Glomerular visceral epithelial cell (primary cell): ENCODE data around the gene ROBO2.
"Not testable (repeated sequence)": the region's sequence is repeated elsewhere in the genome, so short reads cannot be mapped to it uniquely, and the experiment has no call there.

Experiments used
- DNase-seq: peaks from one replicate; pipeline ENCODE4 v3.0.0-alpha.2; 2016; ENCODE audit errors: extremely low spot score

ROBO2 gene

DNA sequence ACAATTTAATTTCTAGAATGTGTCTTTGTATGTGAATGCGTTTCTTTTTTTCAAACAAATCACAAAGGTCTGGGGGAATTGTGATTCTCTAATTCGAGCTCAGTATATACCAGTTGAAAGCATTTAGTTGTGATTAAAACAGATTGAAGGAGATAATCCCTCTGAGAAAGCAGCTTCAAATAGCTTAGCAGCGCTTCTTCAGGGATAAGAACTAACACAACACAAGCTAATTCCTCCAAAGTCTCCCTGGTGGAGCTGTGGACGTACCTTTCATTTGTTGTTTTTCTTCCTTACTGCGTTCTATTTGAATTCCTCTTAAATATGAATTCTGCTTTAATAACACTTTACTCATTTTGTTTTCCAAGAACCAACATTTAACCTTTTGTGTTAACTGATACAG lies 286.7 kb downstream of the ROBO2 start:
- no peak for DNase-seq

DNA sequence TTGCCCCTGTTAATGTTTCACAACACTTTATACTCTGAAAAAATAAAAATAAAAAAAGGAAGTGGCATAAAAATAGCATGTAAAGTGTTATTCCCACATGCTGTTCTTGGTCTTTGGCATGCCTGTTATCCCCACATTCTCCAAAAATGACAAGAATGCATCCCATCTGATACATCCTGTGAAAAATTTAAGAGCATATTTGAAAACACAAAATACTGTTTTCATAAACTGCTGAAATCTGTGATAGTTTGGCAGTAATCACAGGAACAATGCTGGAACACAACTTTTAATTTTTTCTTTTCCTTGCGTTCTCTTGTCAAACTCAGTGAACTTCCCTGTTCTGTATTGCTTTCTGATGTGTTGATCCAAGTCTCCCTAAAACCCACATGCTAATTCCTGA lies 288.8 kb downstream of the ROBO2 start:
- no peak for DNase-seq

DNA sequence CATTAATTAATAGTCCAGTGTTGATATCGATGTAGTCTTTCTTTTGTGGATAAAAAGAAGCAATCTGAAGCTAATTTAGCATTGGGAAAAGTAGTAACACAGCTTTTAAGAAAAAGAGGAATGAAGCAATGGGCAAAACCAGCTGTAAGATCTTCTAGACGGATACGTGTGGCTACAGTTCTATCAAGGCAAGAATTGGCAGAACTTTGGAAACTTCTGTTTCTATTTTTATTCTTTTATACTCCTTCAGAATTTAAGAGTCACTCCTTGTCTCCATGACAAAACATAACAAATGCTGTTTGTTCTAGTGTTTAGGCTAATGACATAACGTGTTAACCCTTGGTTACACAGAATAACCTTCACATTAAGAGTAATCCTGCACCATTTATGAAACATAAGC lies 289.2 kb downstream of the ROBO2 start:
- no peak for DNase-seq

DNA sequence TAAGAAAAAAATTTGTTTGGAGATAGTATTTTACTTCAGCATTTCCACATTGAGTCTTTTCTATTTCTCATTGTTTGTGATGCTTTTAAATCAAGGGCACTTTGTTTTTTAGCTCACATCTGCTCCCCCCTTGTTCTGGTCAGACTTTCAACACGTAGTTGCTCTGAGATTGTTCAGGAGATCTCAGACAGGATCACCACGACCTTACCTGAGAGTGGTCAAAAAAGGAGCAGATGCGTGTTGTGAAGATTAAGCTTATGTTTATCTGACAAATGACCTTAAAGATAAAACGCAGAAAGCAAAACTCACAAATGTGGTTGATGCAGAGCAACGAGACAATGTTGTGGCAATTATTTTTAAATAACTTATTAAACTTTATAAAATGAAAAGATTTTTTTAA lies 298.3 kb downstream of the ROBO2 start:
- DNase-seq, result no peak

DNA sequence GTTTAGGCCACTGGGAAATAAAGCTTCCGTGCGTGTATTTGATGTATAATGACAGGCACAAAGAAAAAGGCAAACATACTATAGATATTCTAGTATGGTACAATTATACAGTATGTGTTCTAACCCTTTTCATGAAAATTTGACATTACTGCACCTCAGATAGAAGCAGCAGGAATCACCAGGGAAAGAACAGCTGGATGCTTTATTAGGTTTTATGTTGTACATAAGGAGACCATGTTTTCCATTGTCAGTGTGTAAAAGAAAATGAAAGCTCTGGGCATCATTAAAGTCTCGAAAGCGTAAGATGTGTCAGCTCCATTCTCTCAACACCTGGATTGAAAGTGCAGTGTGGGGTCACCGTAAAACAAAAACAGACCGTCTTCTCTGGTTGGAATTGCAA lies 302.1 kb downstream of the ROBO2 start:
- DNase-seq, result no peak

DNA sequence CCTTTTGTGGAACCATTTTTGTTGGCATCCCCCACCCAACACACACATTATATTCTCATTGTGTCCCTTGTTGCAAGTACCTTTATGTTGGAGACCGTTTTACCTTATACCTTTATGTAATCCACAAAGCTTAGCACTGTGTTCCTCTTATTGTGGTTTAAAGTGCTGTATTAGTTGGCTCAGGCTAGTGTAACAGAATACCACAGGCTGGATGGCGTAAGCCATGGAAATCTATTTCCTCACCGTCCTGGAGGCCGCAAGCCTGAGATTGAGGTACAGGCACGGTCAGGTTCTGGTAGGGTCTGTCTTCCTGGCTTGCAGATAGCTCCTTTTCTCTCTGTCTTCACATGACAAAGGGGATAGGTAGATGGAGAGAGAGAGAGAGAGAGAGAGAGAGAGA lies 302.8 kb downstream of the ROBO2 start:
- no peak for DNase-seq

DNA sequence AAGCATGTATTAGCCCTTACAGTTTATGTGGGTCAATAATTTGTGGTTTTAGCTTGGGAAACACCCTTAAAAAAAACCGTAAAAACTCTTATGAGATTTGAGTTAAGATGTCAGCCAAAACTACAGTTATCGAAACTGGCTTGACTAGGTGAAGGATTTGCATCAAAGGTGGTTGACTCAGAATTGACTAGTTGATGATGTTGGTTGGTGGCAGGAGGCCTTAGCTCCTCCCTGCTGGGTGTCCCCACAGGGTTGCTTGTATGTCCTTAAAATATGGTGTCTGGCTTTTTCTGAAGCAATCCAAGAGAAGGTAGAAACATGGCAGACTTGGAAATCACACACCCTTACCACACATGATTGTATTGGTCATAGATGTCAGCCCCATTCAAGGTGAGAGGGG lies 305.1 kb downstream of the ROBO2 start:
- no peak for DNase-seq

DNA sequence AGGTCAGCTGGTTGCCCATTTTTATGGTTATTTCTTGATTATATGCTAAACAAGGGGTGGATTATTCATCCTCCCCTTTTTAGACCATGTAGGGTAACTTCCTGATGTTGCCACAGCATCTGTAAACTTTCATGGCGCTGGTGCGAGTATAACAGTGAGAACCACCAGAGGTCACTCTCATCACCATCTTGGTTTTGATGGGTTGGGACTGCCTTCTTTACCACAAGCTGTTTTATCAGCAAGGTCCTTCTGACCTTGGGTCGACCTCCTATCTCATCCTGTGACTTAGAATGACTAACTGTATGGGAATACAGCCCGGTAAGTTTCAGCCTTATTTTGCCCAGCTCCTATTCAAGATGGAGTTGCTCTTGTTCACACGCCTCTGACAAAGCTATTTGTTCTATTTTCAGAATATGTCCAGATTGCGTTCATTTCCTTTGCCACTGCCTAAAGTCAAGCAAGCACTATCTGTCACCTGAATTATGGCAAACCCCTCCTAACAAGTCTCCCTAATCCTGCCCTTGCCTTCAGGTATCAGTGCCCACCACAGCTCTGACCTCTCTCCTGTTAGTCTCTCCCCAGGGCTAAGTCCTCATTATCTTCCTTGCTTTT lies 308.5 kb downstream of the ROBO2 start:
- DNase-seq, result peak; percentile 3

DNA sequence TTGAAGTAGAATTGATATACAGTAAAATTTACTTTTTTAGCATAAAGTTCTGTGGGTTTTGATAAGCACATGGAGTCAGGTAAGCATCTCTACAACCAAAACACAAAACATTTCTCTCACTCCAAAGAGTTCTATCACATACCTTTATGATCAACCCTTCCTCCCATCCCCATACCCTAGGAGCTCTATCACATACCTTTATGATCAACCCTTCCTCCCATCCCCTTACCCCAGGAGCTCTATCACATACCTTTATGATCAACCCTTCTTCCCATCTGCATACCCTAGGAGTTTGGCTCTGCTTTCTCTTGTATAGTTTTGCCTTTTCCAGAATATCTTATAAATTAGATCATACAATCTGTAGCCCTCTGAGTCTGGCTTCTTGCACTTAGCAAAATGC lies 315.1 kb downstream of the ROBO2 start:
- DNase-seq, result no peak

DNA sequence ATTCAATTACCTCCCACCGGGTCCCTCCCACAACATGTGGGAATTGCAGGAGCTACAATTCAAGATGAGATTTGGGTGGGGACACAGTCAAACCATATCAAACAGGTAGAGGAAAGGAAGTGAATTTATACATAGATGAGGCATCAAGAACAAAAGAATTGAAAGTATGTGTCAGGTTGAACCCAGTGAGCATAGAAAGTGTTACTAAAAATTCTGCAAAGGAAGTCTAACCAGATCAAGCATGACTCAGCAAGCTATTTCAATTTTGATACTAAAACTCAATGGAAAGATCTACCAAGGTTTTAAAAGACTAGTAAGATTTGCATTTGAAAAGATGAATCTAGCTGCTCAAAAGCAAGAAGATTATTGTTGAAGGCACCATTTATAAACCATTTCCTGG lies 323.0 kb downstream of the ROBO2 start:
- no peak for DNase-seq

DNA sequence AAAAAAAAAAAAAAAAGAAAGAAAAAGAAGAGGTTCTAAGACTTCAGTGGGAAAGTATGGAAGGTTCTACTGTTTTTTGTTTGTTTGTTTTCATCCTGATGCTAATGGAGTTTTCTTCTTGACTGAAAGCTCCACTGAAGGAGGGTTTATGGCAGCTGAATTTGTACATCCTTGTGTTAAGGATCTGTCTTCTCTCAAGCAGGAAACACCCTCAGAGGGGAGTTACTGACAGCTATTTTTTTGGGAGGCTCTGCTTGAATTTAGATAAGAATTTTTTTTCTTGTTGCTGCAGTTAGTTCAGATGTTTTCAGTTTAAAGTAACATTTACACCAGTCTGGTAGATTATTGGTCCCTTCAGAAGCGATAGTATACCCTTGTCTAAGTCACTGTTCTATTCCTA lies 325.3 kb downstream of the ROBO2 start:
- DNase-seq, result no peak

DNA sequence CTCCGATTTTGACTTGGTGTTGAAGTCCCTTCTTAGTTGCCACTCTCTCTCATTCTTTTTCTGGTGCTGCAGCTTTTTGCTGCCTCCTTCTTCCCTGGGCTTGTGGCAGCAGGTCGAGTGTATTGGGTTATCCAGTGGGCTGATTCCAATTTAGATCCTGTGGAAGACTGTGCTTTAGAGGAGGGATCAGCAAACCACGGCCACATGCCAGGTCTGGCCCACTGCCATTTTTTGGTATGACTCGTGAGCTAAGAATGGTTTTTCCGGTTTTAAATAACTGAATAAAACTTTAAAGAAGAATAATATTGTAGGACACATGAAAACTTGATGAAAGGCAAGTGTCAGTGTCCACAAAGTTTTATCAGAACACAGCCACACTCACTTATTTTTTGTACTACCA lies 330.5 kb downstream of the ROBO2 start:
- DNase-seq, result peak; percentile 65

DNA sequence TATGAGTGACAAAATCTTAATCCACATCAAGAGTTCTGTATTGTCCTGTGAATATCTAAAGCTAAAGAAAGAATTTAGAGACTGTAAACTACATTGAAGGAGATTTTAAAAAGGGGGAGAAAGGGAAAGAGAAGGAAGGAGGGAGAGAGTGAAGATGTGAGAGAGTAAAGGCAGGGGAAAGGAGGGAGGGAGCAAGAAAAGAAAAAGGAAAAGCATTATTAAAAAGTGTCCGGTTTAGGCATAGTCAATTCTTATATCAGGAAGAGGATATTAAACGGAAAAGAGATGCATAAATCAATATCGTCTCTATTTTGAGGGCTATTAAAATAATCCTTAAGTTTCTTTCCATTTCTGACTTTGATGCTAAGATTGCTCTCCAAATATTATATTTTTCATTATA lies 332.1 kb downstream of the ROBO2 start:
- DNase-seq, result no peak

DNA sequence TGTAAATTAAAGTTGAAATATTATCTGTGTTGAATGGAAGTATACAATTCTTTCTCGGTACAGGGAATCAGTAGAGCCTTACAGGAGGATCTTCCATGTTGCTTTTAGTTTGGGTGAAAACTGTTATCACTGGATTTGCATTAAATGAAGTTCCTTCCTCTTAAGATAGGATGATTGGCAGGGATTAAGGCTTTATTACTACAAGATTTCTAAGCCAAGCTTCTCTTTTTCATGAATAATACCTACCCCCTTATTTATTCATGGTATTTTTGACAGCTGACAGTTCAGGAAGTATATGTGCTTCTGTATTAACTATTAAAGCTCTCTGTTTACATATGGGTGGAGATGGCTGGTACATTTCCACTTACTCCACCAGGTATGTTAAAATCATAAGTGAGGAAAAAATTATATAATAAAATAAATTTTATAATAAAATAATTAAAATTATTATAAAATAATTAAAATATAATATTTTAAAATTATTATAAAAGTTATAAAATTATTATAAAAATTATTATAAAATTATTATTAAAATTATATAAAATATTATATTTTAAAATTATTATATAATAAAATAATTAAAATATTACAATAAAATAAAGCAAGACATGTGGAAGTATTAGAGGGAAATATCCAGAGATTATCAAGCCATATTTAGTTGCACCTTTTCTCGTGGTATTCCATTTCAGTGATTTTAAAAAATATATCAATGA lies 332.9 kb downstream of the ROBO2 start:
- DNase-seq, result no peak

DNA sequence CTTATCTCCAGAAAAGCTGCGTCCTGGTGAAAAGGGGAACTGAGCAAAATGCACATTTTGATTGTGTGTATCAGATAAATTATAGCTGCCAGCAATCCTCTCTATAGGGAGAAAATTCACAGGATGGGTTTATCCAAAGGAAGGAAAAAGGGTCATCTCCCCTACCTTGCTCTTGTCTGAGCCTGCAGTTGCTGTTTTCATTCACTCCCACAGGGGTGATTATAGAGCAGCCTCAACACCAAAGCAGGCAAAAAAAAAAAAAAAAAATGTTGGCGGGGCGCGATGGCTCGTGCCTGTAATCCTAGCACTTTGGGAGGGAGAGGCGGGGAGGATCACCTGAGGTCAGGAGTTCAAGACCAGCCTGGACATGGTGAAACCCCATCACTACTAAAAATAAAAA lies 333.7 kb downstream of the ROBO2 start:
- no peak for DNase-seq

DNA sequence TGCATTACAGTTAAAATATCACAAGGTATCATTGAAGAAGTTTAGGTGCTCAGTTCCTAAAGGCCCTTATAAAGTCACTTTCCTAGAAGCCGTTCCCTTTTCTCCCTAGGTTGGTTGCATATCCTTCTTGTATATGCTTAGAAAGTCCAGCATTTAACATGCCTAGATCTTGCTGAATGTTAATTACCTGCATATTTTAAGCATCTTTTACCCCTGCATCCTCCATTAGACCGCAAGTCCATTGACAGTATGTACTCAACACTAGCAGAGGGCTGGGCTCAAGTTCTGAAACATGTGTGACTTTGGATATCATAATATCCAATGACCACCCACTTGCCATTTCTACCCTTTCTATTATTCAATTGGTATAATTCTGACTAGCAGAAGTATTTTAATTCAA lies 336.6 kb downstream of the ROBO2 start:
- no peak for DNase-seq

DNA sequence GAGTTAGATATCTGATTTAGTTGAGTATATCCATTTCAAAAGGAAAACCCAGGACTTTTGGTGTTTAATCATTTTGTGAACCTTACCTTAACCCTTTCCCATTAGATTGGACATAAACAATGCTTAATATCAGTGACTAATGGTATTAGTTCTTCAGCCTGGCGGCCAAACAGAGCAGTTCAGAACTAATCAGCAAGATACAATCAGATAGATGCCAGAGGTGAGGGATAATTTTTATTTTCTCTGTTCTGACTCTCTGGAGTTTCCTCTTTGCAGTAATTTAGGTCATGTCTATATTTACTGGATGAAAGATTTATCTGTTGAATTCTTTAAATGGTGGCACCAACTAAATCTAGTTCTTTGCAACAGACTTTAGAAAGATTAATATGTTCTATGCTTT lies 337.8 kb downstream of the ROBO2 start:
- DNase-seq, result no peak

DNA sequence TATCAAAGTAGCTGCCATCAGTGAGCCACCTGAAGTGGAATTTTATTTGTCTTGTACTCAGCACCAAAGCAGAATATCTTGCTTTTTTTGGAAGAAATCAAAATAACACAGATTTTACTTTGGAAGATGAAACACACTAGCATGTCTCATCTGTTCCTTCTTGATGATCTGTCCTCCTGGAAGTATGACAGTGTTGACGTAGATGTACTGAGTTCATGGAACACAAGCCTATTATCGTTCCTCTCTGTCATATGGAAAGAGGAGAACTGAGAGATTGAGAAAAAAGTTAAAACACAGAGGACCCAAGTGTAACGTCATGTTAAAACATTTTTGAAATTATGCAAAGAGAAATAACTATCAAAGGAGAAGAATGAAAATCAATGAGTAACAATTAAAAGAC lies 340.2 kb downstream of the ROBO2 start:
- no peak for DNase-seq

DNA sequence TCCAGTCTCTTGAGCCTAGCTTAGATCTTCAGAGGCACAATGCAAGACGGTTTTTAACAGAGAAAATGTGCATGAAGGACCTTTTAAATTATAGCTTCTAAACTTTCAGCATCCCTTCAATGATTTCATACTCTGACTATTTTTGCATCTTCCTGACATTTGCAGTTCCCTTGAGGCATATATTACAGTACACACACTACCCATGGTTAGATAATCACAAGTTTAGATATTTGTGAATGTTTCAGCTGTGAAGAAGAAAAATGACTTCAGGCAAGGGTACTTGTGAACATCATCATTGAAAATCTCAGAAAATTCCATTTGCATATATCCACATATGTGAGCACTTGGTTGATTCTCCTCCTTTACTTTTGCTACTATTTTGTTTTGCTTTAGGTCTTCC lies 341.5 kb downstream of the ROBO2 start:
- DNase-seq, result no peak

DNA sequence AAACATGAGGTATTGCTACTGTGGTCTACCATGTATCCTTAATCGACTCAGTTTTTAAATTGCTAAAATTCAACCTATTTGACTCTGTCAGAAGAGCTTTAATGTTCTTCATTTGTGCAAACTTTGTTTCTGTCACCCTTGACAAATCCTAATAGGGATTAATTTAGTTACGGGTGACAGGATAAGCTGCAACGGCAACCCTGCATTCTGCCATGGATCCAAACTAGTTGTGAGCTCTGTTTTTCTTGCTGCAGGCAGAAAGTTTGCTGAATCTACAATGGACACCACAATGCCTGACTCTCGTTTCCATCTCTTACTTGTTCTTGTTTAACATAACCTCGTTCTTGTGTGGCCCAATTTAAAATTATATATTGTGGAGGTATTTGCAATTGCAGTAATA lies 352.3 kb downstream of the ROBO2 start:
- DNase-seq, result no peak

DNA sequence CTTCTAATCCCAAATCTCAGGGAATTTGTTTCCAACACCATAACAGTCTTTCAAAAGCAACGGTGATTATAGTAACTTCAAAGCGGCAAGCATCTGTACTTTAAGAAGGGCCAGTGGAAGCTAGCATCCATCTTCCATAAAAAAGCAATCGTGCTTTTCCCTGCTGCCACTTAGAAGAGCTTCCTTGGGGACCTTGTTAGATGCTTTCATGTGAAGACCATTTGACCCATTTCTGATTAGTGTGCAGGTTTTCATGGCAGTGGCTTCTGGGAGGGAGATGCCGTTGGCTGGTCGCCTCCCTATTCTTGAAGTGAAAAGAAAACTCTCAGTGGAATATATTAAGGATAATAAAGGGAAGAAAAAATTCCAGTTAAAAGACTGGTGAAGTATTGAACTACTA lies 354.1 kb downstream of the ROBO2 start:
- no peak for DNase-seq

DNA sequence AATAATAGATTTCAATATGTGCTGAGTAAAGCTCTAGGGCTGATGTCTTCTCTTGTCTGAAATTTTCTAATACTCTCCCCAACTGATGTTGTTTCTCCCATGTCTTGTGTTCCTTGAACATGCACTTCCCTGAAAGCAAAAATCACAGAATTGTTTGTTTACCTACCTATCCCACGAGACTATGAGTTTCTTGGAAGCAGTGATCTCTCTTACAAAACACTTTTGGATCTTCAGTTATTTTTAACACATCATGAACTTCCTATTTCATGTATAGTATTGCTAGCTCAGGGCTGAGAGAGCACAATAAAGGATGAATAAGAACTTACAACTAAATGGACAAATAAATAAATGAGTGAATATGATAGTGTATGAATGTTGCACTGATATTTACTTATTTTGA lies 365.0 kb downstream of the ROBO2 start:
- DNase-seq, result no peak

DNA sequence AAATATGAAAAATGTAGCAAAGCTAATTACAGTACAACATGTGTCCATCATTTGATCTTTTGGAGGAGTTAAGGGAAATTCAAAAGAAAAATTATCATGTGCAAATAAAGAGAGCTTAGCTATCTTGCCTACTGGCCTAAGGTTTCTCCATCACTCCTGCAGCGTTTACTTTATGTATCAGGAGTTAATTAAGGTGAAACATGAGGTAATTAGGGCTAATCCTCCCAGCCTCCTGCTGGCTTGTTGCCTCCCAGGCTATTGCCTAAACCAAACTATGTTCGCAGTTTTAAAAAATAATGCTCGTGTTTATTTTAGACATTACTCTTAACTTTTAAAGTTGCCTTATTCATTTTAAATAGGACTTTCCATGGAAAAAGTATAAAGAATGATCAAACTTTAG lies 367.5 kb downstream of the ROBO2 start:
- no peak for DNase-seq

DNA sequence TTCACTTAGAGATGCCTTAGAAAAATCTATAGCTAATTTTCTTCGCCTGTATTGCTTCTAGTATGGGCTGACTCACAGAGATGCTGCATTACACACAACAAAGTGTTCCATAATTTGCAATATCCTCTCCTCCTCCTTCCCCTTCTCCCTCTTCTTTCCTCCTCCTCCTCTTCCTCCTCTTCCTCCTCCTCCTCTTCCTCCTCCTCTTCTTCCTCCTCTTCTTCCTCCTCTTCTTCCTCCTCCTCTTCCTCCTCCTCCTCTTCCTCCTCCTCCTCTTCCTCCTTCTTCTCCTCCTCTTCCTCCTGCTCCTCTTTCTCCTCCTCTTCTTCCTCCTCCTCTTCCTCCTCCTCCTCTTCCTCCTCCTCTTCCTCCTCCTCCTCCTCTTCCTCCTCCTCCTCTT lies 370.4 kb downstream of the ROBO2 start:
- DNase-seq, result not testable (repeated sequence)
